ENCODE measurements around the gene RRP9.

DNA sequence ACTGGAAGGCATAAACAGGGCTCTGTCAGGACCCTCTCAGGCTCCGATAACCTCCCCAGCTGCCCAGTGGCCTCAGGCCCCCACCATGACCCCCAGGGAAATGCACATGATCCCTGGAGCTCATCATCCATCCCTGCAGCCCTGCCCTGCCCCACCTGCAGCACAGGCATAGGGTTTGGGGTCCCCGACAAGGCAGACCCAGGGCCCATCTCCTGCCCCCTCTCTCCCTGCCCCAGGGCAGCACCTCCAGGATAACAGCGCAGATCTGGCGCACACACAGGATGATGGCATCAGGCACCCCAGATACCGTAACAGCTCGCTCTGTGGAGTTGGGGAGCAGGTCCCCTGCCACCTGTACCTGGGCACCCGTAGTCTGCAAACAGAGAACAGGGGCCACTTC is 17.9 kb upstream of the RRP9 start:
- TF ChIP-seq POLR2A (IDR thresholded peaks at IDR 0.05; ENCODE audit: low read length) (no peak), GATA1 (IDR thresholded peaks at IDR 0.05; ENCODE audit: low read depth, low read length) (no peak)

Measured in erythroblast (primary cell).